ENCODE results near the gene ARFGAP2. TPM values are rescaled to one million over a fixed set of nuclear protein-coding genes. Genes with fewer than 3 reads are reported as not detected.

Gene ARFGAP2
- total RNA-seq, 2 experiments from 2014 or later = 82.0 to 85.7 TPM

GRCh38 chr11:47178316-47178715, 1.6 kb upstream of the ARFGAP2 start:
- H3K4me3 Mint-ChIP-seq = no peak overlapping the region
- H3K9me3 Mint-ChIP-seq = no peaks in the 10 kb centered on the region
- DNase-seq = no peak
- CTCF ChIA-PET = interaction anchor here (0.8 to 4.8 kb wide), 12 partner anchors 9 to 152 kb away, joined by 3 to 38 read pairs (median 4); partner anchors contain the start of genes ACP2, DDB2 and PACSIN3
- POLR2A ChIA-PET = interaction anchor here (0.7 to 10.3 kb wide), 6 partner anchors 9 to 95 kb away, joined by 3 to 124 read pairs (median 4); partner anchors contain the start of genes ACP2, DDB2 and PACSIN3
- peaks cover 16% of the 10 kb centered on the region for H3K36me3 Mint-ChIP-seq (ENCODE audit: low read depth)
- H3K4me1 Mint-ChIP-seq = peaks cover 37% of the 10 kb centered on the region
- H3K27me3 Mint-ChIP-seq = no peaks in the 10 kb centered on the region
- peak overlapping the region; percentile 21 for H3K27ac Mint-ChIP-seq

GRCh38 chr11:47177846-47178245, 1.2 kb upstream of the ARFGAP2 start:
- Mint-ChIP-seq H3K4me1 (peaks cover 41% of the 10 kb centered on the region), H3K9me3 (no peaks in the 10 kb centered on the region), H3K4me3 (peak overlapping the region; percentile 94), H3K27ac (peak overlapping the region; percentile 98), H3K27me3 (no peaks in the 10 kb centered on the region), H3K36me3 (ENCODE audit: low read depth) (peaks cover 21% of the 10 kb centered on the region)
- POLR2A ChIA-PET = interaction anchor here (0.7 to 10.3 kb wide), 7 partner anchors 9 to 95 kb away, joined by 3 to 124 read pairs (median 3); partner anchors contain the start of genes ACP2, DDB2, MADD and PACSIN3
- no peak for DNase-seq
- CTCF ChIA-PET = interaction anchor here (0.8 to 4.8 kb wide), 12 partner anchors 9 to 234 kb away, joined by 3 to 38 read pairs (median 4); partner anchors contain the start of genes ACP2, DDB2 and PACSIN3

GRCh38 chr11:47177229-47177845, 658 bp upstream of the ARFGAP2 start:
- DNase-seq = peak; percentile 80
- peaks cover 43% of the 10 kb centered on the region for H3K4me1 Mint-ChIP-seq
- H3K4me3 Mint-ChIP-seq = peak overlapping the region; percentile 94

GRCh38 chr11:47175746-47176327, 842 bp downstream of the ARFGAP2 start:
- peak overlapping the region; percentile 98 for H3K27ac Mint-ChIP-seq
- POLR2A ChIA-PET = interaction anchor here (0.8 to 10.3 kb wide), 8 partner anchors 10 to 250 kb away, joined by 3 to 124 read pairs (median 6); partner anchors contain the start of genes DDB2, PACSIN3 and PSMC3
- peaks cover 54% of the 10 kb centered on the region for H3K4me1 Mint-ChIP-seq
- peak overlapping the region; percentile 94 for H3K4me3 Mint-ChIP-seq
- peaks cover 36% of the 10 kb centered on the region for H3K36me3 Mint-ChIP-seq (ENCODE audit: low read depth)
- CTCF ChIA-PET = interaction anchor here (0.8 to 4.8 kb wide), 2 partner anchors 39 to 73 kb away, joined by 3 to 33 read pairs; partner anchors contain the start of genes ACP2 and DDB2
- no peaks in the 10 kb centered on the region for H3K27me3 Mint-ChIP-seq
- H3K9me3 Mint-ChIP-seq = no peaks in the 10 kb centered on the region
- DNase-seq = no peak

More at GRCh38 chr11:47177229-47177845, 658 bp upstream of the ARFGAP2 start:
- Mint-ChIP-seq H3K27ac (peak overlapping the region; percentile 98), H3K27me3 (no peaks in the 10 kb centered on the region), H3K9me3 (no peaks in the 10 kb centered on the region), H3K36me3 (ENCODE audit: low read depth) (peaks cover 24% of the 10 kb centered on the region)
- ChIA-PET CTCF (interaction anchor here (0.8 to 4.8 kb wide), 11 partner anchors 10 to 235 kb away, joined by 3 to 38 read pairs (median 3); partner anchors contain the start of genes ACP2, DDB2 and PACSIN3), POLR2A (interaction anchor here (0.7 to 10.3 kb wide), 8 partner anchors 10 to 96 kb away, joined by 3 to 124 read pairs (median 4); partner anchors contain the start of genes ACP2, DDB2, MADD and PACSIN3)

- no peaks in the 10 kb centered on the region for H3K27me3 Mint-ChIP-seq
- peaks cover 46% of the 10 kb centered on the region for H3K4me1 Mint-ChIP-seq
- POLR2A ChIA-PET = interaction anchor here (1.2 to 1.3 kb wide), 4 partner anchors 9 to 98 kb away, joined by 3 to 5 read pairs (median 3); no protein-coding TSS in a partner anchor
- DNase-seq = no peak
- no peak overlapping the region for H3K27ac Mint-ChIP-seq
- H3K9me3 Mint-ChIP-seq = no peaks in the 10 kb centered on the region
- H3K4me3 Mint-ChIP-seq = no peak overlapping the region
- H3K36me3 Mint-ChIP-seq (ENCODE audit: low read depth) = peaks cover 44% of the 10 kb centered on the region
- CTCF ChIA-PET = interaction anchor here (0.9 to 1.2 kb wide), 2 partner anchors 9 to 11 kb away, joined by 4 read pairs; no protein-coding TSS in a partner anchor
These were observed 3.8 kb downstream of the ARFGAP2 start for GRCh38 chr11:47172740-47173336.

GRCh38 chr11:47171856-47172255, 4.8 kb downstream of the ARFGAP2 start:
- Mint-ChIP-seq H3K4me3 (no peak overlapping the region), H3K36me3 (ENCODE audit: low read depth) (peaks cover 52% of the 10 kb centered on the region), H3K9me3 (no peaks in the 10 kb centered on the region), H3K4me1 (peaks cover 39% of the 10 kb centered on the region), H3K27me3 (no peaks in the 10 kb centered on the region), H3K27ac (no peak overlapping the region)
- CTCF ChIA-PET = interaction anchor here (0.9 to 1.2 kb wide), 3 partner anchors 8 to 88 kb away, joined by 3 to 4 read pairs (median 4); no protein-coding TSS in a partner anchor
- POLR2A ChIA-PET = interaction anchor here (1.2 to 1.3 kb wide), 3 partner anchors 9 to 99 kb away, joined by 3 to 5 read pairs (median 3); no protein-coding TSS in a partner anchor
- DNase-seq = no peak

- no peak overlapping the region for H3K4me3 Mint-ChIP-seq
- H3K36me3 Mint-ChIP-seq (ENCODE audit: low read depth) = peaks cover 52% of the 10 kb centered on the region
- peaks cover 37% of the 10 kb centered on the region for H3K4me1 Mint-ChIP-seq
- H3K27ac Mint-ChIP-seq = no peak overlapping the region
- DNase-seq = no peak
- no peaks in the 10 kb centered on the region for H3K27me3 Mint-ChIP-seq
- ChIA-PET CTCF (interaction anchor here (0.9 to 1.2 kb wide), 2 partner anchors 8 to 88 kb away, joined by 3 to 4 read pairs; no protein-coding TSS in a partner anchor), POLR2A (interaction anchor here (1.3 kb wide), 1 partner anchor 100 kb away, joined by 3 read pairs; no protein-coding TSS in a partner anchor)
- no peaks in the 10 kb centered on the region for H3K9me3 Mint-ChIP-seq
These were observed 5.4 kb downstream of the ARFGAP2 start for GRCh38 chr11:47171061-47171838.

GRCh38 chr11:47166368-47166767, 10.3 kb downstream of the ARFGAP2 start:
- Mint-ChIP-seq H3K27me3 (no peaks in the 10 kb centered on the region), H3K27ac (no peak overlapping the region), H3K9me3 (no peaks in the 10 kb centered on the region), H3K4me3 (no peak overlapping the region), H3K36me3 (ENCODE audit: low read depth) (peaks cover 41% of the 10 kb centered on the region), H3K4me1 (peaks cover 8% of the 10 kb centered on the region)
- POLR2A ChIA-PET = interaction anchor here (2.3 kb wide), 1 partner anchor 9 kb away, joined by 7 read pairs; the partner anchor contains the start of gene ARFGAP2
- DNase-seq = no peak
- CTCF ChIA-PET = no interaction called here

GRCh38 chr11:47165253-47165840, 11.3 kb downstream of the ARFGAP2 start:
- H3K4me3 Mint-ChIP-seq = no peak overlapping the region
- no peaks in the 10 kb centered on the region for H3K4me1 Mint-ChIP-seq
- H3K36me3 Mint-ChIP-seq (ENCODE audit: low read depth) = peaks cover 33% of the 10 kb centered on the region
- H3K27me3 Mint-ChIP-seq = no peaks in the 10 kb centered on the region
- no peak overlapping the region for H3K27ac Mint-ChIP-seq
- ChIA-PET POLR2A (interaction anchor here (2.3 kb wide), 1 partner anchor 10 kb away, joined by 7 read pairs; the partner anchor contains the start of gene ARFGAP2), CTCF (interaction anchor here (0.5 kb wide), 1 partner anchor 514 kb away, joined by 3 read pairs; no protein-coding TSS in a partner anchor)
- no peaks in the 10 kb centered on the region for H3K9me3 Mint-ChIP-seq
- no peak for DNase-seq

- no peaks in the 10 kb centered on the region for H3K4me1 Mint-ChIP-seq
- H3K9me3 Mint-ChIP-seq = no peaks in the 10 kb centered on the region
- H3K27me3 Mint-ChIP-seq = no peaks in the 10 kb centered on the region
- ChIA-PET CTCF (interaction anchor here (1.7 kb wide), 1 partner anchor 8 kb away, joined by 4 read pairs; no protein-coding TSS in a partner anchor), POLR2A (no interaction called here)
- peaks cover 36% of the 10 kb centered on the region for H3K36me3 Mint-ChIP-seq (ENCODE audit: low read depth)
- H3K4me3 Mint-ChIP-seq = no peak overlapping the region
- H3K27ac Mint-ChIP-seq = no peak overlapping the region
- no peak for DNase-seq
These were observed 12.4 kb downstream of the ARFGAP2 start for GRCh38 chr11:47164321-47164720.

- CTCF ChIA-PET = interaction anchor here (1.7 to 2.3 kb wide), 2 partner anchors 8 to 14 kb away, joined by 4 to 6 read pairs; no protein-coding TSS in a partner anchor
- H3K27ac Mint-ChIP-seq = no peak overlapping the region
- POLR2A ChIA-PET = interaction anchor here (1.4 kb wide), 2 partner anchors 8 to 9 kb away, joined by 3 to 5 read pairs; no protein-coding TSS in a partner anchor
- no peaks in the 10 kb centered on the region for H3K9me3 Mint-ChIP-seq
- no peaks in the 10 kb centered on the region for H3K27me3 Mint-ChIP-seq
- H3K4me3 Mint-ChIP-seq = no peak overlapping the region
- H3K4me1 Mint-ChIP-seq = no peaks in the 10 kb centered on the region
- H3K36me3 Mint-ChIP-seq (ENCODE audit: low read depth) = peaks cover 36% of the 10 kb centered on the region
- no peak for DNase-seq
These were observed 12.8 kb downstream of the ARFGAP2 start for GRCh38 chr11:47163898-47164297.
